Measurements from ENCODE around the gene CCR3. TPM values are rescaled to one million over a fixed set of nuclear protein-coding genes. Genes with fewer than 3 reads are reported as not detected.

The CCR3 gene
- total RNA-seq, 1 experiment from 2014 or later: not detected

Other genes with a start within 250 kb of the CCR3 start
- 6.5 and 7.2 TPM in 2 replicates for gene FYCO1, start 246.6 kb upstream of the CCR3 start, total RNA-seq (2014; rRNA removed; shearing (Covaris generic))
- gene XCR1, start 215.0 kb upstream of the CCR3 start, total RNA-seq (2014; rRNA removed; shearing (Covaris generic)): not detected in 2 replicates
- gene CCR1, start 34.1 kb upstream of the CCR3 start, total RNA-seq (2014; rRNA removed; shearing (Covaris generic)): not detected in 2 replicates
- not detected in 2 replicates for gene CCR2, start 111.7 kb downstream of the CCR3 start, total RNA-seq (2014; rRNA removed; shearing (Covaris generic))
- not detected in 2 replicates for gene CCR5, start 128.5 kb downstream of the CCR3 start, total RNA-seq (2014; rRNA removed; shearing (Covaris generic))
- gene CCRL2, start 164.8 kb downstream of the CCR3 start, total RNA-seq (2014; rRNA removed; shearing (Covaris generic)): not detected in 2 replicates
- gene LTF, start 222.4 kb downstream of the CCR3 start, total RNA-seq (2014; rRNA removed; shearing (Covaris generic)): not detected in 2 replicates